CD4-positive, alpha-beta T cell treated with Interleukin-21 for 1 hour (primary cell): ENCODE data around the gene FLNB.
A peak's percentile ranks its signal among the peaks of the same experiment; 100 is the strongest.

Source experiments
- DNase-seq: peaks from one replicate; pipeline ENCODE4 v3.0.0-alpha.2; 2020

FLNB gene

GRCh38 chr3:58082047-58082446 is 73.8 kb downstream of the FLNB start:
- no peak for DNase-seq

- DNase-seq = no peak
These were observed 75.9 kb downstream of the FLNB start for GRCh38 chr3:58084166-58084565.

- no peak for DNase-seq
These were observed 76.7 kb downstream of the FLNB start for GRCh38 chr3:58084788-58085543.

- DNase-seq = no peak
These were observed 77.4 kb downstream of the FLNB start for GRCh38 chr3:58085616-58086015.

- no peak for DNase-seq
These were observed 80.3 kb downstream of the FLNB start for GRCh38 chr3:58088501-58088900.

- DNase-seq = no peak
These were observed 82.1 kb downstream of the FLNB start for GRCh38 chr3:58090351-58090750.

- no peak for DNase-seq
These were observed 84.3 kb downstream of the FLNB start for GRCh38 chr3:58092521-58092920.

- no peak for DNase-seq
These were observed 85.5 kb downstream of the FLNB start for GRCh38 chr3:58093574-58094195.

- no peak for DNase-seq
These were observed 86.4 kb downstream of the FLNB start for GRCh38 chr3:58094657-58095056.

- no peak for DNase-seq
These were observed 87.4 kb downstream of the FLNB start for GRCh38 chr3:58095603-58096138.

- no peak for DNase-seq
These were observed 90.3 kb downstream of the FLNB start for GRCh38 chr3:58098531-58098930.

- no peak for DNase-seq
These were observed 91.6 kb downstream of the FLNB start for GRCh38 chr3:58099865-58100264.

GRCh38 chr3:58101499-58102389 is 93.5 kb downstream of the FLNB start:
- no peak for DNase-seq

- DNase-seq = no peak
These were observed 94.1 kb downstream of the FLNB start for GRCh38 chr3:58102390-58102750.

GRCh38 chr3:58102976-58103451 is 94.8 kb downstream of the FLNB start:
- no peak for DNase-seq

- no peak for DNase-seq
These were observed 95.9 kb downstream of the FLNB start for GRCh38 chr3:58104151-58104550.

GRCh38 chr3:58104712-58105111 is 96.5 kb downstream of the FLNB start:
- no peak for DNase-seq

GRCh38 chr3:58105196-58105595 is 97.0 kb downstream of the FLNB start:
- no peak for DNase-seq

- no peak for DNase-seq
These were observed 97.8 kb downstream of the FLNB start for GRCh38 chr3:58106061-58106460.

GRCh38 chr3:58106640-58107039 is 98.4 kb downstream of the FLNB start:
- no peak for DNase-seq

GRCh38 chr3:58107597-58107996 is 99.4 kb downstream of the FLNB start:
- no peak for DNase-seq

- DNase-seq = no peak
These were observed 101.5 kb downstream of the FLNB start for GRCh38 chr3:58109752-58110151.

- DNase-seq = peak; percentile 17
These were observed 103.4 kb downstream of the FLNB start for GRCh38 chr3:58111513-58112184.
